OCI-LY7 (cell line): ENCODE measurements around the gene ATP1A2. TPM values are rescaled to one million over a fixed set of nuclear protein-coding genes. Genes with fewer than 3 reads are reported as not detected.

Experiments used
- BruUV-seq: library from RNA; stranded (reverse); fragments of 400-500 nt; replicated peaks from 2 replicates; lab custom pipeline; 2021; lab: Mats Ljungman, UMichigan
- CTCF ChIA-PET: fragments of 300-600 bp; sonication (Branson Sonifier 250); formaldehyde crosslinking; loops from one replicate; lab custom pipeline; 2022; ENCODE audit warnings: antibody characterized with exemption; ENCODE audit not compliant: unreplicated experiment; lab: Charles Lee
- POLR2A ChIA-PET: fragments of 300-600 bp; sonication (Branson Sonifier 250); formaldehyde crosslinking; loops from one replicate; lab custom pipeline; 2022; ENCODE audit warnings: antibody characterized with exemption; lab: Charles Lee
- DNase-seq: peaks from one replicate; pipeline ENCODE4 v3.0.0-alpha.2; 2015; ENCODE audit warnings: low spot score
- H2AFZ ChIP-seq: fragments of 200-600 bp; sonication (generic), shearing (Covaris generic); 2 replicates; pipeline ENCODE4 v1.6.1; 2014; ENCODE audit warnings: mild to moderate bottlenecking, antibody characterized with exemption, low read length, moderate library complexity
- H3K27ac ChIP-seq: fragments of 200-600 bp; sonication (generic); 2 replicates; pipeline ENCODE4 v1.5.1; 2014; ENCODE audit warnings: mixed run types, low read depth, mild to moderate bottlenecking, moderate library complexity, low read length, inconsistent platforms; ENCODE audit not compliant: poor library complexity, severe bottlenecking
- H3K36me3 ChIP-seq: fragments of 200-600 bp; sonication (generic); 2 replicates; pipeline ENCODE4 v1.6.1; 2014; ENCODE audit warnings: mild to moderate bottlenecking, antibody characterized with exemption, low read length, moderate library complexity, mixed read lengths; ENCODE audit not compliant: insufficient read depth
- H3K4me1 ChIP-seq: fragments of 200-600 bp; sonication (generic); 2 replicates; pipeline ENCODE4 v1.5.1; 2014; ENCODE audit warnings: mild to moderate bottlenecking, low read length; ENCODE audit not compliant: insufficient read depth, poor library complexity, severe bottlenecking
- H3K4me2 ChIP-seq: fragments of 200-600 bp; sonication (generic); 2 replicates; pipeline ENCODE4 v1.6.1; 2014; ENCODE audit warnings: mild to moderate bottlenecking, low read length
- H3K4me3 ChIP-seq: fragments of 200-600 bp; sonication (generic); 2 replicates; pipeline ENCODE4 v1.5.1; 2014; ENCODE audit warnings: mild to moderate bottlenecking, low read depth, low read length; ENCODE audit not compliant: poor library complexity, severe bottlenecking
- H3K79me2 ChIP-seq: fragments of 200-600 bp; sonication (generic); 2 replicates; pipeline ENCODE4 v1.6.1; 2016; ENCODE audit warnings: low read depth, mild to moderate bottlenecking, low read length, moderate library complexity, mixed read lengths; ENCODE audit not compliant: insufficient read depth
- H3K9me2 ChIP-seq: fragments of 200-600 bp; sonication (generic); 2 replicates; pipeline ENCODE4 v1.6.1; 2016; ENCODE audit warnings: mild to moderate bottlenecking, low read length, mixed read lengths; ENCODE audit not compliant: insufficient read depth
- H3K9me3 ChIP-seq: fragments of 200-600 bp; sonication (generic); 2 replicates; pipeline ENCODE4 v1.6.1; 2014; ENCODE audit warnings: mild to moderate bottlenecking, mixed run types, low read length, mixed read lengths
- H4K20me1 ChIP-seq: fragments of 200-600 bp; sonication (generic); 2 replicates; pipeline ENCODE4 v1.6.1; 2014; ENCODE audit warnings: mild to moderate bottlenecking, antibody characterized with exemption, low read length, moderate library complexity, mixed read lengths; ENCODE audit not compliant: insufficient read depth
- EZH2phosphoT487 ChIP-seq: fragments of 200-600 bp; sonication (generic); IDR thresholded peaks from 2 replicates; pipeline ENCODE4 v1.6.1; 2018; ENCODE audit warnings: low read depth, borderline replicate concordance, mild to moderate bottlenecking, mixed run types, antibody characterized with exemption, low read length, moderate library complexity, mixed read lengths
- intact Hi-C: fragments of 100-400 bp; cut with micrococcal nuclease; formaldehyde crosslinking; loops from one replicate; pipeline ENCODE4 v1.10.0; 2022; ENCODE audit not compliant: unreplicated experiment
- total RNA-seq, 2 experiments: library from RNA; depleted of rRNA in 1 of 2; stranded (reverse); fragments of >200 nt in 1 of 2; shearing (Covaris generic) in 1 of 2; gene quantifications; 2 replicates each; pipeline ENCODE4 v1.2.3, GENCODE V29; 2014 to 2022
- TF ChIP-seq, protein P1 (sequence below): fragments of 200-600 bp; sonication (generic); conservative IDR thresholded peaks from 2 replicates; pipeline ENCODE4 v1.5.1; 2014; ENCODE audit warnings: mild to moderate bottlenecking, antibody characterized with exemption, low read length, moderate library complexity, mixed read lengths

ATP1A2 gene
- total RNA-seq, 2 experiments from 2014 or later = not detected

DNA sequence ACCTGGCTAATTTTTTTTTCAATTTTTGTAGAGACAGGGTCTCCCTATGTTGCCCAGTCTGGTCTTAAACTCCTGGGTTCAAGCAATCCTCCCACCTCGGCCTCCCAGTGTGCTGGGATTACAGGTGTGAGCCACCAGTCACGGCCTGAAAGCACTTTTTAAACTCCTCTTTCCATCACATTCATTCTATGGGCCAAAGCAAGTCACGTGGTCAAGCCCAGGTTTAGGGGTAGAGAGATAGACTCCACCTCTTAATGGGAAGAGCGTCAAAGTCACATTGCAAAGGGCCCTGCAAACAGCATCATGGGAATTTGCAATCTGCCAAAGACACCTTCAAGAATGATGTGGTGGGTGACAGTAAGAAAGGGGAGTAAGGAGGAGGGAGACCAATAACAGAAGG is 43.0 kb downstream of the ATP1A2 start:
- Histone ChIP-seq H3K4me2 (no peak overlapping the region), H3K79me2 (no peaks in the 10 kb centered on the region), H3K9me3 (no peaks in the 10 kb centered on the region), H4K20me1 (no peaks in the 10 kb centered on the region), H3K4me1 (no peaks in the 10 kb centered on the region), H3K36me3 (no peaks in the 10 kb centered on the region), H3K27ac (no peak overlapping the region), H2AFZ (no peak overlapping the region), H3K9me2 (no peaks in the 10 kb centered on the region), H3K4me3 (no peak overlapping the region)
- intact Hi-C loops = no loop called here
- BruUV-seq = no TSS peak
- no peak for DNase-seq
- CTCF ChIA-PET = no interaction called here
- POLR2A ChIA-PET = interaction anchor here (0.5 kb wide), 1 partner anchor 222 kb away, joined by 3 read pairs; no protein-coding TSS in a partner anchor
- TF ChIP-seq, protein P1, sequence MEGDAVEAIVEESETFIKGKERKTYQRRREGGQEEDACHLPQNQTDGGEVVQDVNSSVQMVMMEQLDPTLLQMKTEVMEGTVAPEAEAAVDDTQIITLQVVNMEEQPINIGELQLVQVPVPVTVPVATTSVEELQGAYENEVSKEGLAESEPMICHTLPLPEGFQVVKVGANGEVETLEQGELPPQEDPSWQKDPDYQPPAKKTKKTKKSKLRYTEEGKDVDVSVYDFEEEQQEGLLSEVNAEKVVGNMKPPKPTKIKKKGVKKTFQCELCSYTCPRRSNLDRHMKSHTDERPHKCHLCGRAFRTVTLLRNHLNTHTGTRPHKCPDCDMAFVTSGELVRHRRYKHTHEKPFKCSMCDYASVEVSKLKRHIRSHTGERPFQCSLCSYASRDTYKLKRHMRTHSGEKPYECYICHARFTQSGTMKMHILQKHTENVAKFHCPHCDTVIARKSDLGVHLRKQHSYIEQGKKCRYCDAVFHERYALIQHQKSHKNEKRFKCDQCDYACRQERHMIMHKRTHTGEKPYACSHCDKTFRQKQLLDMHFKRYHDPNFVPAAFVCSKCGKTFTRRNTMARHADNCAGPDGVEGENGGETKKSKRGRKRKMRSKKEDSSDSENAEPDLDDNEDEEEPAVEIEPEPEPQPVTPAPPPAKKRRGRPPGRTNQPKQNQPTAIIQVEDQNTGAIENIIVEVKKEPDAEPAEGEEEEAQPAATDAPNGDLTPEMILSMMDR = no peak
- TF ChIP-seq EZH2phosphoT487 = no peak

DNA sequence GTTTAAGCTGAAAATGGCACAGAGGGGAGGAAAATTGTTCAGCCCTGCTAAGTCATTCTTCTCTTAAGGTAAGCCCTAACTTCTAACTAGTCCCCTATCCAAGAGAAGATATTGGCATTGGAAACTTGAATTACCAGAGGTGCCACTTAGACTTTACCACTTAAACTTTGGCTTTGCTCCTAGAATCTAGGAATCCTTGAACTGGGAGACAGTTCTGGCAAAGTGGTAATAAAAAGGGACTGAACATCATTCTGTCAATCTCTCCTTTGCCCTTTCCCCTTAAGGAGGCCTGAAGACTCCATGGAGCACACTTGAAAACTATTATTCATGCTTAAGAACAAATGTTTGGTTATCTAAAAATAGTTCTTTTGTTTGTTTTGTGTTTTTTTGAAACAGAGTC is 44.3 kb downstream of the ATP1A2 start:
- no peaks in the 10 kb centered on the region for H4K20me1 ChIP-seq
- intact Hi-C loops = no loop called here
- POLR2A ChIA-PET = no interaction called here

More for the DNA sequence above, 44.3 kb downstream of the ATP1A2 start:
- CTCF ChIA-PET = no interaction called here
- Histone ChIP-seq H3K4me3 (no peak overlapping the region), H2AFZ (no peak overlapping the region), H3K9me2 (no peaks in the 10 kb centered on the region), H3K27ac (no peak overlapping the region), H3K4me2 (no peak overlapping the region), H3K36me3 (no peaks in the 10 kb centered on the region), H3K4me1 (no peaks in the 10 kb centered on the region), H3K9me3 (no peaks in the 10 kb centered on the region), H3K79me2 (no peaks in the 10 kb centered on the region)
- no TSS peak for BruUV-seq
- TF ChIP-seq EZH2phosphoT487 = no peak
- TF ChIP-seq, protein P1 = no peak
- DNase-seq = no peak
